HL-60 (cell line): ENCODE data around the gene MTR.

Experiments
- CTCF ChIP-seq: IDR thresholded peaks from one replicate; pipeline ENCODE4 v1.5.1; 2011; ENCODE audit warnings: low read length, control low read depth, inconsistent platforms; ENCODE audit not compliant: insufficient read depth
- POLR2AphosphoS5 ChIP-seq: IDR thresholded peaks from 2 replicates; pipeline ENCODE4 v1.6.1; 2012; ENCODE audit warnings: low read depth
- TF ChIP-seq, protein P1 (sequence below): IDR thresholded peaks from 2 replicates; pipeline ENCODE4 v1.6.1; 2012; ENCODE audit warnings: low read depth; ENCODE audit not compliant: insufficient replicate concordance

DNA sequence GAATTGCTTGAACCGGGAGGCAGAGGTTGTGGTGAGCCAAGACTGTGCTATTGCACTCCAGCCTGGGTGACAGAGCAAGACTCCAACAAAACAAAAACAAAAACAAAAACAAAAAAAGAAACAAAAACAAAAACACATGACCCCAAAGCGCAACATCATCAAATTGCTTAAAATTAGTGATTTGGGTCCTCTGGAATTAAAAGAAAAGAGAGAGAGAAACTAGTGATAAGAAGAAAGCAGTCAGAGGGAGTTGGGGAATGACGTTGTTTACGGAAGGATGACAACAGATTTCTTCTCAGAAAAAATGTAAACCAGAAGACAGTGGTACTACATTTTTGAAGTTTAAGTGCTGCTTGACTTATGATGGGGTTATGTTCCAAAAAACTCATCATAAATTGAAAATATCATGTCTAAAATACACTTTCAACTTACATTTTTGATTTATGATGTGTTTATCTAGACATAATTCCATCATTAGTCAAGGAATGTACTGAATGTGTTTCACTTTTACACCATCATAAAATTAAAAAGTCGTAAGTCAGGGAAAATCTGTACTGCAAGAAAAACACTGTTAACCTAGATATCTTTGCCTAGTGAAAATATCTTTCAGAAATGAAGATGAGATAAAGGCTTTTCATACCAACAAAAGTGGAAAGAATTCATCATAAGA, 121.2 kb downstream of the MTR start:
- TF ChIP-seq CTCF (no peak), POLR2AphosphoS5 (no peak)
- TF ChIP-seq, protein P1, sequence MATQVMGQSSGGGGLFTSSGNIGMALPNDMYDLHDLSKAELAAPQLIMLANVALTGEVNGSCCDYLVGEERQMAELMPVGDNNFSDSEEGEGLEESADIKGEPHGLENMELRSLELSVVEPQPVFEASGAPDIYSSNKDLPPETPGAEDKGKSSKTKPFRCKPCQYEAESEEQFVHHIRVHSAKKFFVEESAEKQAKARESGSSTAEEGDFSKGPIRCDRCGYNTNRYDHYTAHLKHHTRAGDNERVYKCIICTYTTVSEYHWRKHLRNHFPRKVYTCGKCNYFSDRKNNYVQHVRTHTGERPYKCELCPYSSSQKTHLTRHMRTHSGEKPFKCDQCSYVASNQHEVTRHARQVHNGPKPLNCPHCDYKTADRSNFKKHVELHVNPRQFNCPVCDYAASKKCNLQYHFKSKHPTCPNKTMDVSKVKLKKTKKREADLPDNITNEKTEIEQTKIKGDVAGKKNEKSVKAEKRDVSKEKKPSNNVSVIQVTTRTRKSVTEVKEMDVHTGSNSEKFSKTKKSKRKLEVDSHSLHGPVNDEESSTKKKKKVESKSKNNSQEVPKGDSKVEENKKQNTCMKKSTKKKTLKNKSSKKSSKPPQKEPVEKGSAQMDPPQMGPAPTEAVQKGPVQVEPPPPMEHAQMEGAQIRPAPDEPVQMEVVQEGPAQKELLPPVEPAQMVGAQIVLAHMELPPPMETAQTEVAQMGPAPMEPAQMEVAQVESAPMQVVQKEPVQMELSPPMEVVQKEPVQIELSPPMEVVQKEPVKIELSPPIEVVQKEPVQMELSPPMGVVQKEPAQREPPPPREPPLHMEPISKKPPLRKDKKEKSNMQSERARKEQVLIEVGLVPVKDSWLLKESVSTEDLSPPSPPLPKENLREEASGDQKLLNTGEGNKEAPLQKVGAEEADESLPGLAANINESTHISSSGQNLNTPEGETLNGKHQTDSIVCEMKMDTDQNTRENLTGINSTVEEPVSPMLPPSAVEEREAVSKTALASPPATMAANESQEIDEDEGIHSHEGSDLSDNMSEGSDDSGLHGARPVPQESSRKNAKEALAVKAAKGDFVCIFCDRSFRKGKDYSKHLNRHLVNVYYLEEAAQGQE, result no peak
